HG03354 (cell line): ENCODE data around the gene DUSP6.
A peak's percentile ranks its signal among the peaks of the same experiment; 100 is the strongest.

Experiments used
- ATAC-seq: cut with Tn5 transposase; IDR thresholded peaks from one replicate; pipeline ENCODE4 v1.9.1; 2021; ENCODE audit warnings: mild to moderate bottlenecking; ENCODE audit not compliant: unreplicated experiment, poor library complexity, severe bottlenecking

DUSP6 gene

DNA sequence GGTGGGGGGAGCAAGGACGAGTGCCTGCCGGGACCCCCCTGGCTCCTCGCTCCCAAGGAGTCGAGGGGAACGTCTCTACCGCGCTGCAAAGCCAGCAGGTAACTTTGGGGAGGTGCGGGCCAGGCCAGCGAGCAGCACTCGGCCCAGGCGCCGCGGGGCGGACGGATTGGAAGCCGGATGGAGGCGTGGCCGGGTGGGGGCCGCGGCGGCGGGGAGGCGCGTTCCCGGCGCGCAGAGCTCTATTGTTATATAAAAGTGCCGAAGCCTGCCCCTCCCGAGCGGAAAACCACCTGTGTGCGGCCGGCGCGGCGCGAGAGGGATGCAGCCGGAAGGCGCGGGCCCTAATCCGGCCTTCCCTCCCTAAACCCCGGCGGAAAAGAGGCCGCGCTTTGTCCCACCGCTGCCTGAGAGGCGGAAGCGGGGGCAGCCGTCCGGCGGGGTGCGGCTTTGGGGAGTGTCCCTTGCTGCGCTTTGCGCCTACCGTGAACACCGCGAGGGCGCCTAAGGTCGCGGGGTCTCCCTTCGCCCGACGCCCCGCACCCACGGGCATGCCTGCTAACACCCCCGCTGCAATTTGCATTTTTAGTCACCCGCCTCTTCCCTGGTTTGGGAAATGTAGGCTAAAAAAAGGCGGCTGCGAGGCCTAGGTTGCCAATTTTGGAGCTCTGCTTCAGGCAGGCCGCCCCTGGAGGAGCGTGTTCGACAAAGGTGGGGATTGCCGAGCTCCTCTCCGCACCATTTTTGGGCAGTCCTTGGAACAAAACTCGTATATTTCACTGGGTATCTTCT is 1.7 kb upstream of the DUSP6 start:
- peak; percentile 30 for ATAC-seq

- ATAC-seq = peak; percentile 32
Measured at GRCh38 chr12:89353188-89353822, 1.0 kb upstream of the DUSP6 start.

DNA sequence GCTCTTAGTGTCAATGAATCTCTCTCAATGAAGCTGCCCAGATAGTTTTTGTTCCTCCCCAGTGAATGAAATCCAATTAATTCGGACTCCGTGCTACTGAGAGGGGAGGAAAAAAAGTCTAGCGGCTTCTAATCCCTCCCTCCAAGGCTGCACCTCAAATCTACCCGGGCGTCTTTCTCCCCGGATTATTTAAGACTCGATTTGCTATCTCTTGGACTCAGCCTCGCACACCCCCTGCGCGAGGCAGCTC is 134 bp downstream of the DUSP6 start:
- ATAC-seq = no peak

DNA sequence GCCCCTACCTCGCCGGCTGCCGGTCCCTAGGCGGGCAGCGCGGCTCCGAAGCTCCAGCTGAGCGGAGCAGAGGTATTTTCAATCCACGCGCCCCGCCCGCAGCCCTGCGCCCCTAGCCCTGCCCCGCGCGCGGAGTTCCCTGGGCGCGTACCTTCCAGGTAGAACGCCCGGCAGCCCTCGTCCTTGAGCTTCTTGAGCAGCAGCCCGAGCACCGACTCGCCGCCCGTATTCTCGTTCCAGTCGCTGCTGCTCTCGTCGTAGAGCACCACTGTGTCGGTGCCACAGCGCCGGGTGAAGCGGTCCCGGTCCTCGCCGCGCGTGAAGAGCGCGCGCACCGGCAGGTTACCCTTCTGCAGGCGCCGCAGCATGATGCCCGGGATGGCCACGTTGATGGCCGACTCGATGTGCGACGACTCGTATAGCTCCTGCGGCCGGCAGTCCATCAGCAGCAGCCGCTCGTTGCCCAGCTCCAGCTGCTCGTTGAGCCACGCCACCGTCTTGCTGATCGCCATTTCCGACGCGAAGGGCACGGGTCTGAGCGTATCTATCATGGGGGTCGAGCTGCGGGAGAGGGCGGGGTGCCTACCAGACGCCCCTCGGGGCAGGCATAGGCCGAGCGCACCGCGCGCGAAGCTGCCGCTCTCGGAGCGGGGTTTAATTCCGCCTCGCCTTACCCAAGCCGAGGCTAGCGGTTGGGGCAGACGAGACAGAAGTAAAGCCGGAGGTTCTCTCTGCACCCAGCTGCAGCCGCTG is 636 bp downstream of the DUSP6 start:
- ATAC-seq = peak; percentile 18

GRCh38 chr12:89350630-89351488 is 1.4 kb downstream of the DUSP6 start:
- ATAC-seq = no peak

DNA sequence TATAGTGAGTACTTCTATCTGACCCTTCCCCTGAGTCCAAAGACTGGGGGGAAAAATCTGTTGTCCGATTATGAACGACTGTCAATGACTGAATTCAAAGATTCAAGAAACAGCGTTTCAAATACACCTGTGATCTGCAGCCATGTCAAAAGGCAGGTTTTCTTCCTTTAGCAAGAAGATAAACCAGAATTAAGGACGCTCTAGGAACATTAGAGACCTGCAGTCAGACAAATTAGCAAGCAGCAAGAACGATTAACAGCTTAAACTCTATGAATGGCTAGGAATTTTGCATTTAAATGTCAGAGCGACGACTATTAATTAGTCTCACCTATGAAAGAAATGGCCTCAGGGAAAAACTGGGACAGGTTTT is 2.1 kb downstream of the DUSP6 start:
- ATAC-seq = no peak

GRCh38 chr12:89349814-89350213 is 2.5 kb downstream of the DUSP6 start:
- no peak for ATAC-seq

DNA sequence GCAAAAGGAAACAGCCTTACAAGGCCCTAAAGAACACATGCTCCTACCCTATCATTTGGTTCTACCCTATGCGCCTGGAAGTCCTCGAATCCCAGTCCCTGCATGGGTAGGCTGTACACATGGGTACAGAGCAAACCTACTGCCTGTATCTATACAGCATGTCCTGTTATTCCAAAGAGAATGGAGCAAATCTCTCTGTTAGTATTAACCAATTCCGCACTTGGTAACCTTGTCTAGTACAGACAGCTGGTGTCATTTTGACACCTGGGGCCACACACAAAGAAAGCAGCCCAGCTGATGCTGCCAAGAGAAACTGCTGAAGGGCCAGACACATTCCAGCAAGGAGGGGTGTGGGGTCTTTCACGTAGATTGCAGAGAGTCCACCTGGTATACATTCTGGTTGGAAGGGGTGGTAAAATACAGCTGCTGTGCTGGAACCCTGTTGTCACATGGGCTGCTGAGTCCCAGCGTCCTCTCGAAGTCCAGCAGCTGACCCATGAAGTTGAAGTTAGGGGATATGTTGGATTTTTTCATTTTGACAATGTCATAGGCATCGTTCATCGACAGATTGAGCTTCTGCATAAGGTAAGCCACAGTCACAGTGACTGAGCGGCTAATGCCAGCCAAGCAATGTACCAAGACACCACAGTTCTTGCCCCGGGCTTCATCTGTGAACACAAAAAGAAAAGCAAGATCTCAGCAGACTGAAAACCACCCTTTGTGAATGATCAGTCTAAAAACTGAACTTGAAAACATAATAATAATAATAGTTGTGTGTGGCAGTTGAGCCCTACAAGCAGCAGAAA is 3.2 kb downstream of the DUSP6 start:
- ATAC-seq = no peak

DNA sequence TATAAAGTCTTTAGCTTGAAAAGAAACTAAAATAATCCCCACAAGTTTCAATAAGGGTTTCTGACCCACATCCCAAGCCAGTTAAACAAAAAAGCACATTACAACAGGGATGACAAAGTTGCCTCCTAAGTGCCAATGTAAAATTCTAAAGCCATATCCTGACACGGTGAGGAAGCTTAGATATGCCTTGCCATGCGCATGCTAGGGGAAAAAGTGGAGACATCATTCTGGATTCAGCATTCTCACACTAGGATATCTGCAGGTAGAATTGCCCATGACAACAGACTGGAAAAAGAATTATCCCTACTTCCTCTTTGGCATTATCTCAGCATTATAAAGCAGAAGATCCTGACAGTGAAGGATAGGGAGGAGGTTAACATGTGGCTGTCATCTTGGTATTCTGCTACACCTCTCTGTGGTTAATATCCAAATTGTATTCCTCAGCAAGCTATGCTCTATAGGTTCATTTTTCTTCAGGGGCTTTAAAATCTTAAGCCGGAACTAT is 4.9 kb downstream of the DUSP6 start:
- ATAC-seq = no peak

DNA sequence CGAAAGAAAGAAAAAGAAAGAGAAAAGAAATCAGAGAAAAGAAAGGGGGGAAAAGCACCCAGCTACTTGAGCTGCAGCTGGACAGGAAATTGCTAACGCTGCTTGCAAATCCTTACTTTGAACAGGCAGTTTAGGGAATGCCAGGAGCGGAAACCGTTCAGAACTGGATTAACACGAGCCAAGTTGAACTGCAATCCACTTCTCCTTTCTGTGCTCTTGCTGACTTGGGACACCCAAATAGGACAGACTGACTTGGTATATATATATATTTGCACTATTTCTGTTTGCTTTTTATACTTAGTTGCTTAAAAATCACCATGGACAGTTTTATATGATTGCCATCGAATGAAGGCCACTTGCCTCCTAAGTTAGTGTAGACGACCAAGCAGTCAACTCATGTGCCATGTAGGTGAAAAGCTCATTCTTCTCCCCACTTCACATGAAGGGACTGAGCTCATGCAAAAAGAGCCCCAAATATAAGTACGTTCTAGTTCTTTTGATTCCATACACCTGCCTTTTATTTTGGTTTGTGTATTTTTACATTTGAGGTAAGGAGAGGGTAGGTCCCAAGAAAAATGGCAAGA is 5.5 kb downstream of the DUSP6 start:
- ATAC-seq = peak; percentile 10

DNA sequence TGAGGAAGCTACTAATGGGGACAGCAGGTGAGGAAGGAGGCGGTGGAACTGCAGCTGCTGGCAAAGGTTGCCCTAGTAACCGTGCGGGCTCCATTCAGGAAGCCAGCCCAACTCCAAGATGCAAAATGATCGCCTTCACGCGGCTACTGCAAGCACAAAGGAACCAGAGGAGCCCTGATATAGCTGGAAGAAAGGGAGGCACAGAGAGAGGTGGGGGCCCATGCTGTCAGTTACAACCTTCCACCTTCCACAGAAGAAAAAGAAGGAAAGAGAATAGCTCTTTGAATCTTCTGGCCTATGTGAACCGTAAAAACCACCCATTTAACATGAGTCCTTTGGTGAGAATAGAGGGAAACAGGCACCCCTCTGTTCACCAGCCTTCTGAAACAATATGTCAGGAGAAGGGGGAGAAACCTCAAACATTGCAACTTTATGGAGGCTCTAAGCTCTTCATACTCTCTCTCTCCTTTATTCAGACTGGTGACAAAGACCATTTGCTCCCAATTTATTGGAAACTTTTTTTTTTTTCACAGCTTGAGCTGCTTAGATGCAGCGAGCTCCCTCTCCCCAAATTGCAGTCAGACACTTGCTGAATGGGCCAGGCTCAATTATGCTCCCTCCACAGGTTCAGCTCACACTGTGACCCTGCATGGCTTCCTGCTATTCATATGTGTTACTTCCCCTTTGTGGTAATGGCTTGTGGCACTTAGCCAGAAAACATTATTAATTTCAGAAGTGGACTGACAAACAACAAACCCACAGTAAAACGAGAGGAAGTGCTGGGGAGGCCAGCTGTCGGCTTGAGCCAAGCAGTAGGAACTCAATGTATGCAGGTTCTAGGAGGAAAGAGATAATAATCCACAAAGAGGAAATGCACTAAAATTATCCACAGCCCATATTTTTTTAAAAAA is 6.2 kb downstream of the DUSP6 start:
- ATAC-seq = peak; percentile 96

DNA sequence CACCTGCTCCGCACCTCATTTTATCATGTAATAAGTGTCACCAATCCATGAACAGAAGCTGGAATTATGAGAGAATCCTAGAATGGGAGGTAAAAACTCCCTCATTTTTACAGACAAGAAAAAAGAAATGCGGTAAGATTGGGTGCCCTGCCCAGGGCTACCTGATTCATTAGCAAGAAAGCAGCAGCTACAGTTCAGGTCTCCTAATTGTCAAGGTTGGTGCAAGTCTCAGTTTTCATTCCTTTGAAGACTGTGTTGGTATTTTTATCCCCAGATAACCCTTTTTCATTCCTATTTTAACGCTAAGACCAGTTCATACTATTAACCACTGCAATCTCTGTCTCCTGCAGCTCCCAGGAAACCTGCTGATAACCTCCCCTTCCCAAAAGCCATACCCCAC is 6.9 kb downstream of the DUSP6 start:
- no peak for ATAC-seq

DNA sequence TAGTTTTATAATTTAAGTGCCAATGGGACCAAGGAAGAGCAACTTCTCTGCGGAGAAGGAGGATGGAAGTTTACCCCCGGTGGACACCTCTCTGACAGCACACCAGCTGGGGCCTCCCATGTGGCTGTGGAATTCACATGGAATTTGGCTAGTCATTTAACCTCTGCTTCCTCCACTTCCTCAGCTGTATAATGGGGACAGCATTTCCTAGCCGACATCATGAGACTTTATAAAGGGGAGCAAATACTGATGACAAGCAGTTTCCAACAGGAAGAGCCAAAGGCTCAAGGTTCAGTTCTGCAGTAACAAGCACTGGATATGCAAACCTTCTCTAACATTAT is 7.5 kb downstream of the DUSP6 start:
- no peak for ATAC-seq

GRCh38 chr12:89344043-89344861 is 8.0 kb downstream of the DUSP6 start:
- ATAC-seq = no peak

DNA sequence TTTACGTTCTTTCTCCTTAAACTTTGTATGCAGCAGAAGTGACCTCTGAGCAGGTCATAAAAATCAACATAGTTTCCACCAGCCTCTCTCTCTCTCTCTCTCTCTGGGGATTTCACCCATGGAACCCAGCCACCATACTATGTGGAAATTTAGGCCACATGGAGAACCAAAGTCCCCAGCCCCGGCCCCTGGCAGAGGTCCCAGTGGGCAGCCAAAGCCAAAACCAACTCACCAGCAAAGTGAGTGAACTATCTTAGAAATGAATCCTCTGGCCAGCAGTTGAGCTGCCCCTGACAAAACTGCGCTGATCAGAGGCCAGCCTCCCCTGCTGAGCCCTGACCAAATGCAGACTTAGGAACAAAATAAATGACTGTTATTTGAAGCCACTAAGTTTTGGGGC is 9.2 kb downstream of the DUSP6 start:
- ATAC-seq = no peak

DNA sequence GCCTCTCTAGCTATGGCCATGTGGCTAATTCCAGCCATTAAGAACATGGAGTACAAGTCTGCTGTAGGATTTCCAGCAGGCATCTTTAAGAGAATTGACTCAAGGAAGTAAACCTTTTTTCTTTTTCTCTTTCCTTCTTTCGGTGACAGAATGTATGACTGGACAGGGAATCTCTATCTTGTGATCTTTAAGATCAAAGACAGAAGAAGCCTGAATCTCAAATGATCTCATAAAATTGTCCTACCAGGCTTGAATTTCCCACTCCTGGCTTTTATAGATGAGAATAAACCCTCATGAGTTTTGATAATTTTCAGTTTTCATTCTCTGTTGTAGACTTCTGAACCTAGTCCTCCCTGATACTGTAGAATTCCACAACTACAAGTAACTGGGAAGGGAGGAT is 11.4 kb downstream of the DUSP6 start:
- no peak for ATAC-seq

- ATAC-seq = no peak
Measured at GRCh38 chr12:89339526-89339925, 12.8 kb downstream of the DUSP6 start.
